GM18517 (cell line): ENCODE data around the gene MTIF3.
"Not testable (repeated sequence)": the region's sequence is repeated elsewhere in the genome, so short reads cannot be mapped to it uniquely, and the experiment has no call there.

Source experiments
- ATAC-seq: cut with Tn5 transposase; IDR thresholded peaks from one replicate; pipeline ENCODE4 v1.9.1; 2021; ENCODE audit warnings: mild to moderate bottlenecking, moderate library complexity; ENCODE audit not compliant: unreplicated experiment

The MTIF3 gene

DNA sequence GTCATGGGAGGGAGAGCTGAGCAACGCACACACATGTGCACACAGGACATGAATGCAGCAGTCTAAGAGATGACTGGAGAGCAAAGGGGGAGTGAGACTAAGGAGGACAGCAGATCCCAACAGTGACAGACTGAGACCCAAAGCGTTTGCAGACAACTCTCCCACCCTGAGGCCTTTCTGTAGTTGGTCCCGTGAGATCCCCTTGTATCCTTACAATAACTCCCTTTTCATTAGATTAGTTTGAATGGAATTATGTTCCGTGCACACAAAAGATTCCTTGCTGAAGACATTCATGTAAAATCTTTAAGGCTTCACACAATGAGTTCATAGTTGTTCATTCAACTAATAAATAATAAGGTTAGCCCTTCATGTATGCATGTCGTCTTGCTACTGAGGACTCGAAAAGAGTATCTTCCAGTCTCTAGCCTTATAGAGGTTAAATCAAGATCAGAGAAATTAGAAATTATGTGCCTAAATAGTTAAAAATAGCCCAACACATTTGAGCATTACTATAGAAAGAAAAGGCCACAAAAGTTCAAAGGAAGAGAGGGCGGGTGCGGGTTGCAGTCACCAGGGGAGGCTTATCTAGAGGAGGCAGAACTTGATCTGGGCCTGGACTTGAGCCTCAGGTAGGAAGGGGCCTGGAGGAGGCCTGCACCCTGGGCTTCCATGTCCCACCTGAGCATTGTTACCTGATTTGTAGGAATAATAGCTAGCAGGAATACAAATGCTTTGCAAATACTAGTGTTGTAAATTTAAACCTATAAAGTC lies 29.1 kb downstream of the MTIF3 start:
- ATAC-seq = no peak

DNA sequence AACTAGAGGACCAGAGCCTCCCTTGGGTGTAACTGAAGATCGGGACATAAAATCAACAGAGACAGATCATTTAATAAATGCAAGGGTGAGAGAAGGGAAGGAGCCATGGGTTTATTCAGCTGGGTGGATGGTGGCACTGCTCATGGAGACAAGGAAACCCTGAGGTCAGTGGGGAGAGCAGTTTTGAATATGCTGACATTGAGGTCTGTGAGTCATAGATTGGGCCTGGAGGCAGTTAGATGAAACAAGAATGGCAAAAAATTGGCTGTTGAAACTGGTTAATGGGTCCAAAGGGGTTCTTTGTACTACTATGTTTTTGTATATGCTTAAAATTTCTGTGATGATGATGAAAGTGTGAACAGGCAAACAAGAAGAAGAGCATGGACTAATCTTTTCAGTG lies 31.0 kb downstream of the MTIF3 start:
- ATAC-seq = no peak

DNA sequence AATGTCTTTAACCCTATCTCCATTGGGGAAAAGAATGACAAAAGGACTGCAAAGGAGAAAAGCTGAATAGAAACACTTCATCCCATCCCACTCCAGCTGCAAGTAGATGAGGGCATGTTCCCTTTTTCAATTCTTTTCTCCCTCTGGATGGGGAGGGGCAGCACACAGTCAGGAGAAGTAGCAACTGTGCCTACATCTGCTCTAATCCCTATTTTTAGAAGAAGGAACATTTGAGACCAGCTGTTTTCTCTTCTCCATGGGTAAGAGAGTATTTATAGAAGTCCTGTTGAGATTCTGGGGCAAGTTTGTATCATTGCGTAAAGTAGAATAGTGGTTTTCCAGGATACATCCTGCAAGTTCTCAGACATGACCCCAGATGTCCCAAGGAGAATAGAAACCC lies 35.2 kb downstream of the MTIF3 start:
- no peak for ATAC-seq

DNA sequence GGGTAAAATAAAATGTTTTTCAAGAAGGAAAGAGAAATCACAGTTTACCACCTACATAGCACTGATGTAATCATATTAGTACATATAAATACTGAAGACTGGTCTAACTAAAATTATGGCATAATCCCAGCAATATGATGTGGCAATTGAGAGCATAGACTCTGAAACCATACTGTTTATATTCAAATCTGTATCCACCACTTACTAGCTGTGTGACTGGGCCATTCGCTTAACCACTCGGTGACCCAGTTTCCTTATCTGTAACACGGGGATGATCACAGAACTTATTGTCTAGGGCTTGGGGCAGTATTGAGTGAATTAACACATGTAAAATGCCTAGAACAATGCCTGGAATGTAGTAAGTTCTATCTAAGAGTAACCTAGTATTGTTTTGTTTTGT lies 39.0 kb downstream of the MTIF3 start:
- ATAC-seq = no peak

DNA sequence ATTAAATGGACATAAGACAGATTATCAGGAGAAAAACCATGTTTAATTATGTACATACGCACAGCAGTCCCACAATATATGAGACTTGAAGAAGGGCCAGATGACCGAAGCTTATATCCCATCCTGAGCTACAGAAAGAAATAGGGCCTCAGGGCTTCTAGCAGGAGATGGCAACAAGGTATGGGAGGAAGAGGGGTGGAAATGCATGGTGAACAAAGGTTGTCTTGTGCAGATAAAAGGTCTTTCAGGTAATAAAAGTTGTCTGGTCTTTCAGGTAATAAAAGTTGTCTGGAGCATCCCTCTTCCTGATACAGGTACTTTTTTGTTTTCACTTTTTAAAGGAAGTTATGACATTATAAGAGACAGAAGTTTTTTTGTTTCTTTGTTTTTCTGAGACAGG lies 41.4 kb downstream of the MTIF3 start:
- no peak for ATAC-seq

DNA sequence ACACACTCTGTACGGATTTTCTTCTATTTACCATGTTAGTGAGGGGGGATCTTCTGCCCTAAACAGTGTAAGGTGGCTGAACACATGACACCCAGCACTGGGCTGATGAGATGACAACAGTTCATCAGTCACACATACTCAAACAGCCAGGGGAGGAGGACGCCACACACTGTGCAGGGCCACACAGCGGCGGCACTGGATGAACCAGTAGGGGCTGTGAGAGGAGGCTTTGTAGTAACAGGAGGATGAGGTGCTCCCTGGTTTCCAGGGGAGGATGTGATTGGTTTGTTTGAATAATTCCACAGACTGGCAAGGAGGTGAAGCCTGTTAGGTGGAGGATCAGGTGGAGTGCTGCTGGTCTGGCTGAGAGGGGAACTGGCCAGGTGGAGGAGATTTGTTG lies 42.3 kb downstream of the MTIF3 start:
- ATAC-seq = no peak

DNA sequence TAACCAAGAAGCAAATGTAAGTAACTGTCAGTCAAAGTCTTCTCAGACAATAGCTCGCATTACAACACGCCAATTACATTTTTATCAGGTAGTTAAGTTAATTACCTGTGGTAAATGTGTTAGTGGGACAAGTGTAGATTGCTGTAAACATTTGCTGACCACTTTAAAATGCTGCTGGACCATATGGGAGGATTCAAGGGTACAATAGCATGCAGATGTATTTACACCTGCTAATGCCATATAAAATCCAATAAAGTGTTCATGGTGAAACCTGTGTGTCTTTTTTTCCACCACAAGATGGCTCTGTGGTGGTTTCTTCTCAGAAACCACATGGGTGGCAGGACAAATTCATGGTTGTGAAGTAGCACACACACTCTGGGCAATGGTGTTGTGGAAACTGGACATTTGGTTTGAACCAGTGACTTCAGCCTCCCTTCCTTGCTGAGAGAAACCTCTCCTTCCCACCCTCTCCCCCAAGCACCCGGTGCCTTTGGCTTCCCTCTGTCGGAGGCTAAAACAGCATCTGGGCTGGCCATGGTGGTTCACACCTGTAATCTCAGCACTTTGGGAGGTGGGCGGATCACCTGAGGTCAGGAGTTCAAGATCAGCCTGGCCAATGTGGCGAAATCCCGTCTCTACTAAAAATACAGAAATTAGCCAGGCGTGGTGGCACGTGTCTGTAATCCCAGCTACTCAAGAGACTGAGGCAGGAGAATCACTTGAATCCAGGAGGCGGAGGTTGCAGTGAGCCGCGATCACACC lies 44.0 kb downstream of the MTIF3 start:
- ATAC-seq = no peak

DNA sequence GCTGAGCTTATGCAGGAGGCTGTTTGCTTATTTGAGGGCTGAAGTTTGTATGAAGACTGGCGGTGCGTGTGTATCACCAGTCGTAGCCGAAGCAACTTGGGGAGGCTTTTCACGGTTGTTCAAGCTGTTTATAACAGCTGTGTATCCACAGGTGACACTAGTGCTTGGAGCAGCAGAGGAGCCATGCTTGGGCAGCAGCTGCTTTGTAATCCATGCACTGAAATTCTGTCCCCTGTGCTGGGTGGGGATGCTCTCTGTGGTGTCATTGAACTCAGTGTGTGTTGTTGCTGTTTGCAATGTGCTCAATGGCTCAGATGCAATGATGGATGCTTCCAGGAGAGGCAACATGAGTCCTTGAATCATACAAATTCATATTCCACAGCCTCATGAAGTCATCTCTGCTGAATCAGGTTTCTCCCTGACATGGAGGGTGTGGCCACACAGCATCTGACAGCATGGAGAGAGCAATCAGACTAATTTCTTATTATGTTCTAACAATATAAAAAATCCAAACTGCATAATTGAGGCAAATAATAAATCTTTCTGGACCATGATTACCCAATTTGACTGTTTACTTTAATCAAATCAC lies 44.7 kb downstream of the MTIF3 start:
- ATAC-seq = no peak

DNA sequence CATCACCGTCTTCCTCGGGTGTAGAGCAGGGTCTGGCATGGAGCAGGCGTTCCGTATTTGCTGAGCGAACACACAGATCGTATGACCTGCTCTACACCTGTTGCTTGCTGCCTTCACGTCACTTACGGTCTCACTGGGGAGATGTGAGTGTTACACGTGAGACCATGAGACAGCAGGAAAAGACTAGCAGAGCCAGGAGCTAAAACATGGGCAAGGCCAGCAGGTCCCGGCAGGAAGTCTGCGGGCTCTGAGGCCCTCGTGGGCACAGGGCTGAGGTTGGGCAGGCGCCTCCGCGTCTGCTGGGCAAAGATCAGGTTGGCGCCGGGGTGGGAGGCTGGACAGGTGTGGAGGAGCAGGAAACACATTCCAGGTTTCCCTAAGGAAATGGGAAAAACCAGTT lies 45.7 kb downstream of the MTIF3 start:
- ATAC-seq = no peak

DNA sequence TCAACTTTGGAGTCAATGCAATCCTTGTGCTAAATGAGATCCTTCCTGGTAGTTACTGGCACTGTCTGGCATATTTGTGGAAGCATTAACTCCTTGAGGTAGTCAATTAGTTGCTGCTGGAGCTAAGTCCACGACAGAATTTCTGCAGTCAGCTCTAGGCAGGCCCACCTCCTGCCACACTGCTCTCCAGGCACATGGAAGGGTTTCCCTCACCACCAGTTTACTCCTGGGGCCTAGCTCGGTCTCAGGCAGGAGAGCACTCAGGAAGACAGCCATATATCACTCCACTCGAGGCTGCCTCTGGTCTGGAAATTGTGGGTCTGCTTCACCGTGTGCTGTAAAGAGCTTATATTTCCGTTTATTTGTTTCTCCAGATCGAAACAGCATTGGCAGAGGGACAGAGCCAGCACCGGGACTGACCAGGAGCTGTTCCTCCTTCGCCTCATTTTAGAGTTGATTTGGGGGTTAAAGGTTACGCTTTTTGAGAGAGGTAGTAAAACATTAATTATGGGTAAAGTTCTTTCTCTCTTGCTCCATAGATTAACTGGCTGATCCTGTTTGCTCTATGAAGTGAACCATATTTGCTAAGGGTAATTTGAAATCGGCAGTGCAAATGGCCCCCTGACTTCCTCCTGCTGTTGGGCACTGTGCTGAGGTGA lies 46.5 kb downstream of the MTIF3 start:
- ATAC-seq = no peak

DNA sequence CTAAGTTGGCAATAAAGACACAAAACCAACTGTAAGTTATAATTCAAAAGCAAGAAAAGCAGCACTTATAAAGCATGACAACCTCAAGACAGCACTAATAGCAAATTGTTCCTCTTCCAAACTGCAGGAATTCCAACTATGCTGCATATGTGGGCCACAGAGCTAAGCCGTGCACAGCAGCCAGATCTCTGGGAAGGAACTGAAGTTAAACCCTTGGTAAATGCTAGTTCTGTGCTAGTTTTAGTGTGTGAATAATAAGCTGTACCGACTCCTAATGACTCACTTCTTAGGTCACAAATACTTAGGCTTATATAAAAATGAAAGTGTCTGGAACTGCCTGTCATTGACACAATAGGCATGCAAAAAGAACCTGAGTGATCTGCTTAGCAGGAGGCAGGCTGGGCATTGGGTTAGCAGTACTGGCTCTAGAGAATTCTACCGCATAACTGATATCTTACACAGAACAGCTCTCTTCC lies 47.1 kb downstream of the MTIF3 start:
- ATAC-seq = no peak

DNA sequence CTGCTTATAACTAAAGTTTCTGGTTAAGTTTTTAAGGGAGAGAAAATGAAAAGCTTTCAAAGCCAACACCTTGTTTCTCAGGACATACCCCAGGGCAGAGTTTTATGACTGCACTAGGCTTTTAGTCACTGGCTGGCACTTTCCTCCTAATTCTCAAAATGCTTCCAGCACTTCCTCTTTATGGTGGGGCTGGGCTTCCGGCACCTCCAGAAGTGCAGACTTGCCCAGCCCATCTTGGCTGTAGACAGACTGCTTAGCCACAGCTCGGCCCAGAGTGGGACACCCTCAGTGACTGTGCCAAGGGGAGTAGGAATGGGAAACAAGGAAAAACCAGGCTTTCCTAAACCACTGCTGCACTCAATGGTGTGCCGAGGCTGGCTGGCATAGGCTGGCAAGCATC lies 49.2 kb downstream of the MTIF3 start:
- no peak for ATAC-seq

DNA sequence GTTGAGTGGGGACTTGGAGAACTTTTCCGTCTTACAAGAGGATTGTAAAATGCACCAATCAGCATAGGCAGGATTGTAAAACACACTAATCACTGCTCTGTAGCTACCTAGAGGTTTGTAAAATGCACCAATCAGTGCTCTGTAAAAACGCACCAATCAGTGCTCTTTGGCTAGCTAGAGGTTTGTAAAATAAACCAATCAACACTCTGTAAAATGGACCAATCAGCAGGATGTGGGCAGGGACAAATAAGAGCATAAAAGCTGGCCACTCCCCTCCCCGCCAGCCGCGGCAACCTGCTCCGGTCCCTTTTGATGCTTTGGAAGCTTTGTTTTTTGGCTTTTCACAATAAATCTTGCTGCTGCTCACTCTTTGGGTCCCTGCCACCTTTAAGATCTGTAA lies 50.0 kb downstream of the MTIF3 start:
- ATAC-seq = not testable (repeated sequence)

DNA sequence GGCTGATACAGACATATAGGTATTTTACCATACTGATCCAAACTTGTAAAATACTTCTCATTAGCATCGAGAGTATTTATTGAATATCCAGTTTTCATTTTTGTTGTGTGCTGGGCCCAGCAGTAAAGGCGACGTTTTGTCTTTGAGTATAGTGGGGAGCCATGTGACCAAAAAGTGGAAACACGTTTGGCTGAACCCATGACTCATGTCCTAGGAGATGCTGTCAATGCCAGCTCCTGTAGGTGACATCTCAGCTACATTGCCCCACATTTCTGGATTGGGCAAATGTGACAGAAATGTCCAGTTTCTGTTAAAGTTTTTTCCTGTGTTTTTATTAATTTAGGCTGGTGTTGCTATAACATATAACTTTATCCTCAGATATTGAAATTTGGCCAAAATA lies 52.0 kb downstream of the MTIF3 start:
- no peak for ATAC-seq

DNA sequence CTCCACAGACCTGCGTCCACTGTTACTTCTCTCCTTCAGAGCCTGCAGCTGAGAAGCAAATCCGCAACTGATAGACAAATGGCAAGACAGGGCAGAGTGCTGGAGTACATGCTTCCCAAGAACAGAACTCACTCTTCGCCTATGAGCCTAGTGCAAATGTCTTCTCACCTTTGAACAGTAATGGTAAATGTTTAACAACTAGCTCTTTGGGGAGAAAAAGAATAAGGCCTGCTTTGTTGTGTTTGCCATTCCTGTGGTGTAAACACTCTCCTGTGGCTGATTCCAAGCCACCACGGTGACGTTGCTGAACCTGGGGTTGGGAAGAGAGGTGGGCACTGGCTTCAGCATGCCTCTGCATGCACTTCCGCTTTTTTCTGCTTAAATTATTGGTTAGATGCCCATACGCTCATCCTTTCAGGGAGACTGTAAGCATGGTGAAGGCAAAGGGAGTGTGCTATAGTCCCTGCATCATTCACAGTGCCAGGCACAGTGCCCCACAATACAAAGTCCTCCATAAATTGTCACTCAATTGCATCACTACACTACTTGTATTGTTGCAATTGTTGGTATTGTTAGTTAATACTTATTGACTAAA lies 54.0 kb downstream of the MTIF3 start:
- ATAC-seq = no peak

DNA sequence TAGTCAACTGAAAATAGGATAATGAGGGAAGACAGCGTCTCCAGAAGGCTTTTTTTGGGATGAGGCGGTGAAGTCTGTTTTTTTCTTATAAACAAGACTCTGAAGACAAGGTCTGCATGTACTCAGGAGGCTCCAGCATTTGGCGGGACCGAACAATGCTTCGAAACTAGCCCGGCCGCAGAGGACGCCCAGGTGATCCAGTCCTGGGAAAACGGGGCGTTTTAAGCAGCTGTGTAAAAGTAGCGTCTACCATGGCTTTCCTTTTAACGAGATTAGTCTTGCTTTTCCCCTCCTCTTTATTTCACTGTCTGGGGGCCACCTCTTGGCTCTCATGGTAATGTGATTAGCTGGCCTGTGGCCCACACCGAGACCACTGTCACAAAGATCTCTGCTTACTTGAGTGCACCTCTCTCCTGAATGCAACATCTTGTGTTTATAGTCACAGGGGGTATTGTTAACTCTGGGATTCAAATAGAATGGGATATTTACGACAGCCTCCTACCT lies 55.3 kb downstream of the MTIF3 start:
- ATAC-seq = no peak

DNA sequence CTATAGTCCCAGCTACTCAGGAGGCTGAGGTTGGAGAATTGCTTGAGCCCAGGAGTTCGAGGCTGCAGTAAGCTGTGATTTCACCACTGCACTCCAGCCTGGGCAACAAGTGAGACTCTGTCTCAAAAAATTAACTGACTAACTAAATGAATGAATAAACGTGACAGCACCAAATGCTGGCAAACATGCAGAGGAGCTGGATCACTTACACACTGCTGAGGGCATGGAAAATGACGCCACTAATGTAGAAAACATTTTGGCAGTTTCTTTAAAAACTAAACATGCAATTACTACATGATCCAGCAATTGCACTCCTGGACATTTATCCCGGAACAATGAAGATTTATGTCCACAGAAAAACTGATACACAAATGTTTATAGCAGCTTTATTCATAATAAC lies 57.3 kb downstream of the MTIF3 start:
- no peak for ATAC-seq

DNA sequence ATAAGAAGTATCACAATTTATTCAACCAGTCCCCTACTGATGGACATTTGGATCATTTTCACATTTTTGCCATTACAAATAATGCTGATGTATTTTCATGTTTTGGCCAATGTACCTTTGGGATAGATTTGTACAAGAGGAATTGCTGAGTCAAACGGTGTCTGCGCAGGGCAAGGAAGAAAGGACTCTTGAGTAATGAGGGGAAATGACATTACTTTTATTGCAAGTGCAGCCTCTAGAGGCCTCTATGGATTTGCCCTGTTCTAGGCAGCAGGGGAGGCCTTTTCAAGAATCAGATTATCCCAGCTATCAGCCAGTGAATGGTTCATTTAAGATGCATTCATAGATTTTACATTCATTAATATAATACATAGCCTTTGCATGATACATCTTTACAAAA lies 58.9 kb downstream of the MTIF3 start:
- ATAC-seq = no peak

DNA sequence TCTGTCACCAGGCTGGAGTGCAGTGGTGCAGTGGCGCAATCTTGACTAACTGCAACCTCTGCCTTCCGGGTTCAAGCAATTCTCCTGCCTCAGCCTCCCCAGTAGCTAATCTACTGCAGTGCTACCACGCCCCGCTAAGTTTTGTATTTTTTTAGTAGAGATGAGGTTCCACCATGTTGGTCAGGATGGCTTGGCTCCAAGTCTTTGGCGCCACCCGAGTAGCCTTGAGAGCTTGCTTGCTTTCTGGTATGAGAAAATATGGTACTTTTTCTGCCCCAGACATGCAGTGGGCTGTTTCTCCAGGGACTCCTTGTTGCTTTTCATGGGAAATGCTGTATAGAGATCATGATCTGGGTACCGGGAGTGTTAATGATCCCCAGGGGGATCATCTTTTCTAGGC lies 60.5 kb downstream of the MTIF3 start:
- no peak for ATAC-seq

DNA sequence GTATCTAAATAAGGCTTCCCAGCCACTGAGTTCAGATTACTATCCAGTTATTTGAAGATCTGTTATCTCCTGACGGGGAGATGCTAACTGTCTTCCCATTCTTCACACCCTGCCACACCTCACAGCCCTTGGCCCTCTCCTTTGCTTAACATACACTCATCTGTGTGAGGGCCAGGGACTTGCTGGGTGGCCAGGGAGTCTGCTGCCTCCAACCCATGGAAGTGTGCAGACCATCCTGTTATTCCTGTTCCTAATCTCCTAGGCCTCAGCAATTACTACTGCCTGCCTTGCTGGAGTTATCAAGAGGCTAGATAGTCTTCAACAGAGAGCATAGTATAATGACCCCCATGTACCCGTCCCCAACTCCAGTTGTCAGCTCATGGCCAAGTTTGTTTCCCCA lies 62.1 kb downstream of the MTIF3 start:
- ATAC-seq = no peak
